Occipital lobe (tissue), 2 donors: ENCODE results near the gene TAS1R1. TPM values are rescaled to one million over a fixed set of nuclear protein-coding genes. Genes with fewer than 3 reads are reported as not detected.

ENCODE experiments used
- DNase-seq: peaks from one replicate; lab custom pipeline; 2025; lab: John Stamatoyannopoulos, UW
- total RNA-seq: library from RNA; depleted of rRNA; stranded (reverse); fragments of >200 nt; gene quantifications from one replicate; pipeline ENCODE4 v1.2.3, GENCODE V29; 2014

Gene TAS1R1
- total RNA-seq, 1 donor from 2014 or later: not detected

DNA sequence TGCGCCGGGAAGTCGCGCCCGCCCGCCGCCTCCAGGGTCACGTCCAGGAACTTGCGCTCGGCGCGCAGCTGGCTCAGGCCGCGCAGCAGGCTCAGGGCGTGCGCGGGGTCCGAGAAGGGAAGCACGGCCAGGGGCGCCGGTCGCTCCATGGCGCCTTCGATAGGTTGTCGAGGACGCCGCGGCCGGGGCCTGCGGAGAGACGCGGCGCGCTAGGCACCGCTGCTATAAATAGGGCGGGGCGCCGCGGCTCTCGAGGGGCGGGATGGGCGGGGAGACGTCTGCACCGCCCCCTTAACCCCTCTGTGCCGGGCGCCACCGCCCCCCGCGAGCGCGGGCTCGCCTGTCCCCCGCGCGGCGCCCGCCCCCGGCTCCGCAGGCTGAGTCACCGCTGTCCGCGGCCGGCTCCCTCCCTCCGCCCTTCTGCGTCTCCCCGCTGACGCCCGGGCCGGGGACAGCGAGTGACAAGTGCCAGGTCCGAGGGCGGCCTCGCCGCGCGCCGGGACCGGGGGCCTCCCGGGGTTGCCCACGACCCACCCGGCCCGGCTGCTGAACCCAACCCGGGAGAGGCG, 47.6 kb downstream of the TAS1R1 start, which contains the start of gene KLHL21:
Gene KLHL21 (minus strand): TSS at position 201 of the 569 bp plus-strand sequence. CDS start 52 bp downstream, at position 149.
- DNase-seq: peak; percentile 90

- DNase-seq: peak; percentile 65
These were observed 48.3 kb downstream of the TAS1R1 start for GRCh38 chr1:6603238-6603914.

DNA sequence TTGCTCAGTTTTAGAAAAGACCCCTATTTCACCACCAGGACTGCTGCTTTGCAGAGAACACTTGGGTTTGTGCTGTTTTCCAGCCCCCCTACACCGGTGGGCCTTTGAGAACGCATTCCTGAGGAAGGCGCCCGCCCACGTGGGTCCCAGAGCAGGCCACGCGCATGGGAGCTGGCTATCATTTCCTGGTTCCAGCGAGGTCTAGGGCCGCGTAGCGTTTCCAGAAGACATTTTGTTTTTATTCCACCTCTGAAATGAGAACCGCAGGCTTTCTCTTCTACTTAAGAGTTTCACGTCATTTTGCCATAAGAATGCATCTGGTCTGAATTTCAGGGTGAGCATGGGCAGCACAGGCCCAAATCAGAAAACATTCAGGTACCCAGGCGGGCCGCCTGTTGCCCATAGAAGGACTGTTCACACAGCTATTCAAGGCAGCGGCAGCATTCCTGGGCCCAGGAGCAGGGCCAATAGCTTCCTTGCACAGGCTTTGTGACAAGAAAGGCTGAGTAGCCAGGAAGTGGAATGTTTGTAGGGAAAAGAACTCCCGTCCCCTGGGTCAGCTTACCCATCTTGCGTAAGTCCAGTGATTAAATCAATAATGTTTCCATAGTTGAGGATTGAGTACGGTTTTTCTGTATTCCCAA, 48.9 kb downstream of the TAS1R1 start:
- peak; percentile 30 for DNase-seq

GRCh38 chr1:6612641-6613360, 57.7 kb downstream of the TAS1R1 start:
- no peak for DNase-seq

DNA sequence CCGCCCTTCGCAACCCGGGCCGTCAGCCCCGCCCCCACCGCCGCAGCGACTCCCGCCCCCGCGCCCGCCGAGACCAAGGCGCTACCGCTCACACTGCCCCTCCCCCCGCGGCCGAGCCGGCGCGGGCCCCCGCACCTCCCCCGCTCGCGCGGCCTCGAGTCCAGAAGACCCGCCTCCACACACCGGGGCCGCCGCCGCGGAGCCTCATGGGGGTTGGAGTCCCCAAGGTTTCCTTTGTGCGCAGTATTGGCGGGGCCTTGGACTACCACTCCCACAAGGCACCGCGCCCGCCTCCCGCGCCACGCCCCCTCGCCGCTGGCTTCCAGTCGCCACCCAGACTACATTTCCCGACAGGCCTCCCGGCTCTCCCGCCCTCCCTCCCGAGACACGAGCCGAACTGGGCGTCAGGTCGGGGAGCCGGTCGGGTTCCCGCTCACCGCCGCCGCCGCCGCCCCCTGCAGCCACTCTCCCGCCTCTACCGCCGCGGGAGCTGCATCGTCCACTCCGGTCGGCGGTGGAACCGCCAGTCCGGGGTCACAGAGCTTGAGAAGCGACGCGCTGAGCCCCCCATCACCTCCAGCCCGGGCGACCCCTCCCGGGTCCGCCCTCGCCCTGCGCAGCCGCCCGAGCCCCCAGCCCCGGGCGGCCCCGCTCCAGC, 58.4 kb downstream of the TAS1R1 start, which contains the start of gene PHF13:
Gene PHF13 (plus strand): TSS at position 371 of the 658 bp plus-strand sequence. CDS start 336 bp downstream, outside the sequence.
- peak; percentile 99 for DNase-seq

- DNase-seq: no peak
These were observed 59.2 kb downstream of the TAS1R1 start for GRCh38 chr1:6614019-6614928.

DNA sequence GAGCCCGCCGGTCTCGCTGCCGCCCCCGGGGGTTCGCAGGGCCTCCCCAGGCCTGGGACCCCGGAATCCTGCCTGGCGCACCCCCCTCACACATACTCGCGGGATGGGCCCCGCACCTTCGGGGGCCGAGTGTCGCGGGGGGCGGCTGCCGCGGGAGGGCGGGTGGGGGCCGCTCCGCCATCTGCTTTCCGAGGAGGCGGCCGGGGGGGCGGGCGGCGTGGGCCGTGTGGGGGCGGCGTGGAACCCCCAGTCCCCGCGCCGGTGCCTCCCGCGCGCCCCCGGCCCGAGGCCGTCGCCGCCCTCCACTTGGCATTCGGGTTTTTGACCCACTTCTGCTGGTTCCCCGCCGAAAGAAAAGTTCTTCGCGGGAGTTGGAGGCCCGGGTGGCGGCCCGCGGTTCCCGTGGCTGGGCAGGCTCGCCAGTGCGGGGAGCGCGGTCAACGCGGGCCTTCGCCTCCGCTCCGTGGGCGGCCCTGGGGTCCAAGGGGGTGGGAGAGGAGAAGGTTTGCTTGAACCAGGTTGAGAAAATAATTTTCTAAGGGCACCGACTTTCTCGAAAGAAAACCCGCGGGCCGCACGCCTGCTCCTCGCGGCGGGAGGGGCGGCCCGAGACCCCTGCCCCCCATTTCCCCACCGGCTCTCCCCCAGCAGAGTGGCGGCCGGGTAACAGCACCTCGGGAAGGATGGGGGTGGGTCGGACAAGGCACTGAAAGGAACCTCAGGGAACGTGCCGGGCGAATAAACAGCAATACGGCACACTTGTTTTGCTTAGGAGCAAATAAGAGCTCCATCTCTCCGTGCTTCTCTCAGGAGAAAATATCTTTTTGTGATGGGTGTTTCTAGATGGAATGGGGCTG, 60.0 kb downstream of the TAS1R1 start:
- DNase-seq: no peak

DNA sequence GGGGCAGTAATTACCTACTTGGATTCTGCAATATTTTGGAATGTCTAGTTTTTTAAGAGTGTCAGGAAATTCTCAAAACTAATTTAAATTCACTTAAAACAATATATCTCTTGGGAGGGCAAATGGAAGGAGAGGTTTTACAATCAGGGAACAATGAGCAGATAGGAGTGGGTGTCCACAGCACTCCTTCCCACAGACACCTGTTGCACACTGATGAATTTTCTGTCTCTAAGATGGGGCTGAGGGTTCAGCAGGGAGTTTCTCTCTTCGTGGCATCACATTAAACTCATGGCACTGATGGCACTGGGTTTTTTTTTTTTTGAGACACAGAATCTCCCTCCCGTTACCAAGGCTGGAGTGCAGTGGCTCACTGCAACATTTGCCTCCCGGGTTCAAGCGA, 63.9 kb downstream of the TAS1R1 start:
- DNase-seq: no peak

DNA sequence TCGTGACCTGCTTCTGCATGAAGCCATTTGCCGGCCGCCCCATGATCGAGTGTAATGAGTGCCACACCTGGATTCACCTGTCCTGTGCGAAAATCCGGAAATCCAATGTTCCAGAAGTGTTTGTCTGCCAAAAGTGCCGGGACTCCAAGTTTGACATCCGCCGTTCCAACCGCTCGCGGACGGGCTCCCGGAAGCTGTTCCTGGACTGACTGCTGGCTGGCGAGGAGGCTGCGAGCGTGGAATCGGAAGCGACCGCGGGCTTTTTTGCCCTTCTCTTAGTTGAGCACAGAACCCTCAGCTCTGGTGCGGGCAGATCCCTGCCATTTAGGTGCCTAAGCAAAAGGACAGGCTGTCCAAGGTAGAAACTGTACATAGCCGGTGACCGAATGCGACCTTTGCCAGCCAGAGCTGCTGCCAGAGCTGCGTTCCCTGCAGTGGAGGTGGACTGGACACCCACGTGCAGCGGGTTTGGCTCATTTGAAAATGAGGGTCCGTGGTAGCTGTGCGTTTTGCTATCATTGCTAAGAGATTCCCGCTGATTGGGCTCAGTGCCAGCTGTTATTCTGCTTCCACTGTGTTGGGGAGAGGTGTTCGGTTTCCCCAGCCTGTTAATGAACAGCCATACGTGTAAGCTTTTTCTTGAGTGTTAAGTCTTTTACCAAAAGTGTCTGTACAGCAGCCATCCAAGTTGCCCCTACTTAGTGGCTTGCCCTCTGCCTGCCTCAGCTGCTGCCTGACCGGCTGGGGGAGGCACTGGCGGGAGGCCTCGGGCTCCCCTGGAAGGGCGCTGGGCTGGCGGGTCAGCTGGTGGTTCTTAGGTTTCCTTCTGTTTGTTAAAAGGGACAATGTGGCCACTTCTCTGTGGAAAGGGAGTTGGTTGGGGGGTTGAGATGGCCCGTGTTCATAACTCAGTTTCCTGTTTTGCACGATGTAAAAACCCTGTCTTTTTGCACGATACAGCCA, 66.6 kb downstream of the TAS1R1 start:
- no peak for DNase-seq

- no peak for DNase-seq
These were observed 67.5 kb downstream of the TAS1R1 start for GRCh38 chr1:6622396-6623152.

- no peak for DNase-seq
These were observed 68.3 kb downstream of the TAS1R1 start for GRCh38 chr1:6623269-6623965.

DNA sequence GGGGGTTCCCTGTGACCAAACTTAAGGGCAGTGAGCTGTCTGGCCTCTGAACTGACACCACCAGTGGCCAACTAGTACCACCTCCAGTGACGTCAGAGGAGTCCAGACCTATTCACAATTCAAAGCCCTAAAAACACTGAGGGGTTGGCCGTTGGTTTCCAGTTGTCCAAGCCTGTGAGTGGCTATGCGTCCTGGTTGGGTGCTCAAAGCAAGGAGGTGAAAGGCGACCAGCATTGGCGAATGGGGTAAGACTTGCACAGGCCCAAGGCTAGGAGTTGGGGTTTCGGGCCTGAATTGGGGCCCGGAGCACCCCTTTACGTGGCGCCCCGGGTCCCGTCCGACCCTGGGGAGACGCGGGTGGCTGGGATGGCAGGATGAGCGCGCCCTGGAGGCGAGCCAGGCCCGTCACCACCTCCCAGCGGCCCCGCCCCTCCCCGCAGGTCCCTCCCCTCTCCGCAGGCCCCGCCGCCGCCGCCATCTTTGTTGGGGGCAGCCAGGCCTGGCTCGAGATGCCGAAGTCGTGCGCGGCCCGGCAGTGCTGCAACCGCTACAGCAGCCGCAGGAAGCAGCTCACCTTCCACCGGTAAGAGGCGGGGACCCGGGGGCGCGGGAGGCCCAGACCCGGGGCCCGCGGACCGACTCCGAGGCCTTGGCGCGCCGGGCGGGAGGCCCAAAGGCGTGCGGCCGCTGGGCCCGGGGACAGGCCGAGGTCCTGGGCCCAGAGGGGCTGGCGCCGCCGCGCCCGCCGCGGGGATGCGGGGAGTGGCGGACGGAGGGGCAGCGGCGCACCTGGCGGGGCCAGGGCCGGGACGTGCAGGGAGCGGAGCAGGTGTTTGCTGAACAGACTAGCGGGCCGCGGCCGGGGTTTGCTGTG, 69.8 kb downstream of the TAS1R1 start, which contains the start of gene THAP3:
Gene THAP3 (plus strand): TSS at position 159 of the 874 bp plus-strand sequence. CDS start 351 bp downstream, at position 510.
- DNase-seq: peak; percentile 83

DNA sequence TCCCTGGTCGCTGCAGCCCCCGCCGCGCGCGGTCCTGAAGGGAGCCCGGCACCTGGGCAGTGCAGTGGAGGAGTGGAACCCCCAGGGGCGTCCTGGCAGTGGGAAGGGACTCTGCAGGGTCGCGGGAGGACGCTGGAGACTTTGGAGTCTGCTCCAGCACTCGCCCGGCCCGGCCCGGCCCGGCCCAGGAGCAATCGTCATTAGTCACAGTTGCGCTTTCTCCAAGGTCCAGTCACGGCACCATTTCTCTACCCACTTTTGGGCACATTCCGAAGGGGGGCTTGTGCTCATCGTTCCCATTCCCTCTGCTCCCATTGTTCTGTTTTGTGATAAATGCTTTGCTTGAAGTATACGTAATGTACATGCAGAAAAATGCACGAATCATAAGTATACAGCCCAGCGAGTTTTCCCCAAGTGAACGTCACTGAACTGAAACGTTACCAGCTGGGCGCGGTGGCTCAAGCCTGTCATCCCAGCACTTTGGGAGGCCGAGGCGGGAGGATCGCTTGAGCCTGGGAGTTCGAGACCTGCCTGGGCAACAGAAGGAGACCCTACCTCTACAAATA, 70.6 kb downstream of the TAS1R1 start:
- DNase-seq: no peak

GRCh38 chr1:6627031-6627430, 71.9 kb downstream of the TAS1R1 start:
- no peak for DNase-seq

DNA sequence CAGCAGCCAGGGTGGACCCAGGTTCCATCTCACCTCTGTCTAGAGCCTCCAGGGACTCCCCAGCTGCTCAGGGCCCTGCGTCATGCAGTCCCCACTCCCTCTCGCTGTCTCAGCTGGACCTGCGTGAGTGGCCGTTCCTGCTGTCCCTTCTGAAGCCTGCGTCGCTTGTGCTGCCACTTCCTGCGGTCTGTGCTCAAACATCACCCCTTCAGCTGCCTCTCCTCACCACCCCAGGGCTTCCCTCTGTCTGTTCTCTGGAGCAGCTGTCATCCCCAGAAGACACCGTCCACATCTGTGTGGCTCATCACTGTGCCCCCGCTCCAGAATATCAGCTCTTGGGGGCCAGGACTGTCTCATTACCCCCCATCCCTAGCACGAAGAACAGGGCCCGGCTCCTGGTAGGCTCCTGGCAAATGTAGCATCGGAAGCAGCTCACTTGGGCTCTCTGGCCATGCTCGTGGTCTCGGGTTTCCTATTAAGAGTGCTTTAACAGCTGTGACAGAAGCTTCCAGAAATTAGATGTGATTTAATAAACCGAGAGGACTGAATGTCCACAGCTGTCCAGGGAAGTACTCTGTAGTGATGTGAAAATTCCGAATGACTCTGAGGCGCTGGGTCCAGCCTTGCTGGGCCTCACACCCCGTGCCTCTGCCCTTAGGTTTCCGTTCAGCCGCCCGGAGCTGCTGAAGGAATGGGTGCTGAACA, 72.9 kb downstream of the TAS1R1 start:
- DNase-seq: no peak
